Activated B cell treated with CpG ODN at 0.5 μM for 24 hours (primary cell): ENCODE results near the gene CGN. TPM values are rescaled to one million over a fixed set of nuclear protein-coding genes. Genes with fewer than 3 reads are reported as not detected.

Experiments
- ATAC-seq: fragments of 200-7000 bp; cut with Tn5 transposase; one replicate; pipeline ENCODE4 v1.10.0; 2021; ENCODE audit warnings: low read depth, mild to moderate bottlenecking, moderate library complexity
- CTCF ChIA-PET: fragments of 350-600 bp; sonication (Branson Sonifier 250); formaldehyde crosslinking; loops from one replicate; lab custom pipeline; 2021; ENCODE audit warnings: antibody characterized with exemption; lab: Charles Lee
- POLR2A ChIA-PET: fragments of 350-600 bp; sonication (Branson Sonifier 250); formaldehyde crosslinking; loops from one replicate; lab custom pipeline; 2021; ENCODE audit warnings: antibody characterized with exemption; lab: Charles Lee
- DNase-seq: peaks from one replicate; pipeline ENCODE4 v3.0.0; 2022
- H3K27ac Mint-ChIP-seq: one replicate; pipeline ENCODE4 v1.8.0; 2020; ENCODE audit warnings: mixed read lengths
- H3K27me3 Mint-ChIP-seq: one replicate; pipeline ENCODE4 v1.8.0; 2021; ENCODE audit warnings: mixed read lengths
- H3K36me3 Mint-ChIP-seq: one replicate; pipeline ENCODE4 v1.8.0; 2021; ENCODE audit warnings: low read depth, mixed read lengths
- H3K4me1 Mint-ChIP-seq: one replicate; pipeline ENCODE4 v1.8.0; 2021; ENCODE audit warnings: mixed read lengths
- H3K4me3 Mint-ChIP-seq: one replicate; pipeline ENCODE4 v1.8.0; 2020; ENCODE audit warnings: mild to moderate bottlenecking, mixed read lengths
- H3K9me3 Mint-ChIP-seq: one replicate; pipeline ENCODE4 v1.8.0; 2020; ENCODE audit warnings: mixed read lengths
- intact Hi-C: fragments of 100-400 bp; cut with micrococcal nuclease; formaldehyde crosslinking; loops from one replicate; pipeline ENCODE4 v1.15.1; 2024
- total RNA-seq: library from RNA; stranded (reverse); gene quantifications from 2 replicates; pipeline ENCODE4 v1.2.3, GENCODE V29; 2022
- TF ChIP-seq, protein P1 (sequence below): fragments of 200-600 bp; IDR thresholded peaks from one replicate; pipeline ENCODE4 v1.8.0; 2022; ENCODE audit warnings: antibody characterized with exemption, mild to moderate bottlenecking

The CGN gene
- total RNA-seq, 1 donor from 2014 or later = 0.22 TPM

DNA sequence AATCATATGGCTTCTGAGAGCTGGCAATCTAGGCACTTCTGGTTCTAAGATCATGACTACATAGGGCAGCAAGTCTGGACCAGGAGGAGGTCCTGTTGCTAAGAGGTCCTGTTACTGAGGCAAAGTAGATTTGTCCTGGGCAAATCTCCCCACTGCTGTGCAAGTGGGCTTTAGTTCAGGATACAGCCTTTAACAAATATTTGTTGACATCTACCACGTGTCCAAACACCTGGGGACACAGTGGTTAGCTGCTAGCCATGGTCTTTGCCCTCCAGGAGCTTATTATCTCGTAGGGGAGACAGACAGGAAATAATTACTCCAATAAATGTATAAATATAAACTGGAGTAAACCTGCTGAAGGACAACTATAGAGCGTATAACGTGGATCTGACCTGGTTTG, 3.2 kb downstream of the CGN start:
- POLR2A ChIA-PET = no interaction called here
- Mint-ChIP-seq H3K36me3 (no peaks in the 10 kb centered on the region), H3K27ac (no peak overlapping the region), H3K27me3 (no peaks in the 10 kb centered on the region), H3K4me1 (peaks cover 19% of the 10 kb centered on the region), H3K4me3 (no peak overlapping the region), H3K9me3 (no peaks in the 10 kb centered on the region)
- DNase-seq (no peak), ATAC-seq (no peak)
- TF ChIP-seq, protein P1, sequence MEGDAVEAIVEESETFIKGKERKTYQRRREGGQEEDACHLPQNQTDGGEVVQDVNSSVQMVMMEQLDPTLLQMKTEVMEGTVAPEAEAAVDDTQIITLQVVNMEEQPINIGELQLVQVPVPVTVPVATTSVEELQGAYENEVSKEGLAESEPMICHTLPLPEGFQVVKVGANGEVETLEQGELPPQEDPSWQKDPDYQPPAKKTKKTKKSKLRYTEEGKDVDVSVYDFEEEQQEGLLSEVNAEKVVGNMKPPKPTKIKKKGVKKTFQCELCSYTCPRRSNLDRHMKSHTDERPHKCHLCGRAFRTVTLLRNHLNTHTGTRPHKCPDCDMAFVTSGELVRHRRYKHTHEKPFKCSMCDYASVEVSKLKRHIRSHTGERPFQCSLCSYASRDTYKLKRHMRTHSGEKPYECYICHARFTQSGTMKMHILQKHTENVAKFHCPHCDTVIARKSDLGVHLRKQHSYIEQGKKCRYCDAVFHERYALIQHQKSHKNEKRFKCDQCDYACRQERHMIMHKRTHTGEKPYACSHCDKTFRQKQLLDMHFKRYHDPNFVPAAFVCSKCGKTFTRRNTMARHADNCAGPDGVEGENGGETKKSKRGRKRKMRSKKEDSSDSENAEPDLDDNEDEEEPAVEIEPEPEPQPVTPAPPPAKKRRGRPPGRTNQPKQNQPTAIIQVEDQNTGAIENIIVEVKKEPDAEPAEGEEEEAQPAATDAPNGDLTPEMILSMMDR = no peak
- intact Hi-C loops = no loop called here
- CTCF ChIA-PET = no interaction called here

DNA sequence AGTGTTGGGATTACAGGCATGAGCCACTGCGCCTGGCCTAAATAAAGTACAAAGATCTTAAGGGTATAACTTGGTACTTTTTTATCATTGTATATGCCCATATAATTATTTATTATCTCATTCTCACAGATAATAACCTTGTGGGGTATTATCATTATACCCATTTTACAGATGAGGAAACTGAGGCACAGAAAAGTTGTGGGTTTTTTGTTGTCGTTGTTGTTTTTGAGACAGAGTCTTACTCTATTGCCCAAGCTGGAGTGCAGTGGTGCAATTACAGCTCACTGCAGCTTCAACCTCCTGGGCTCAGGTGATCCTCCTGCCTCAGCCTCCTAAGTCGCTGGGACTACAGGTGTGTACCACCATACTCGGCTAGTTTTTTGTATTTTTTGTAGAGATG, 4.1 kb downstream of the CGN start:
- POLR2A ChIA-PET = no interaction called here

DNA sequence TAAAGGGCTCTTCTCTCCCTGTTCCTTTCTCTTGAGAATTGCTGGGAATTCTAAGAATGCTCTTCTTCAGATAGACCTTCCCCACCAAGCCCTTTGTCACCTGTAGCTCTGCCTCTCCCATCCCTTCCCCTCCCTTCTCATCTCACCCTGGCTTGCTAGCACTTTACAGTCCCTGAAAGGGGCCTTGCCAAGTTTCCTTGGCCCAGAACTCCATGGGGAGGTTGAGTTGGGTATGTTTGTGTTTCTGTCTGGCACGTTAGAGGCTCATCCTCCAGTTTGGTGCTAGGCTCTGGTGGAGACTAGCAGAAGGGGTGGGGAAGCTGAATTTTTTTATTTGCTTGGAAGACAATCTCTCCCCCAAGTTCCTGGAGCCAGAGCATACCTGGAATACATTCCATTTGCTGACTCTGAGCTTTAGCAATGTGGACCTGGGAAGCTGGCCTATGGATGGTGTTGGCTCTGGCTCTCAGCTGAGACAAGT, 4.9 kb downstream of the CGN start:
- Mint-ChIP-seq H3K36me3 (no peaks in the 10 kb centered on the region), H3K27me3 (no peaks in the 10 kb centered on the region), H3K27ac (no peak overlapping the region), H3K4me1 (peaks cover 11% of the 10 kb centered on the region), H3K4me3 (no peak overlapping the region), H3K9me3 (no peaks in the 10 kb centered on the region)
- DNase-seq (no peak), ATAC-seq (no peak)
- intact Hi-C loops = no loop called here
- ChIA-PET POLR2A (interaction anchor here (0.6 to 0.7 kb wide), 2 partner anchors 137 to 492 kb away, joined by 3 to 7 read pairs; no protein-coding TSS in a partner anchor), CTCF (no interaction called here)
- TF ChIP-seq, protein P1 = no peak

More for the DNA sequence above, 4.1 kb downstream of the CGN start:
- ATAC-seq (no peak), DNase-seq (no peak)
- H3K4me1 Mint-ChIP-seq = peaks cover 17% of the 10 kb centered on the region
- TF ChIP-seq, protein P1 = no peak
- CTCF ChIA-PET = no interaction called here
- no peaks in the 10 kb centered on the region for H3K9me3 Mint-ChIP-seq
- no peaks in the 10 kb centered on the region for H3K36me3 Mint-ChIP-seq
- no peak overlapping the region for H3K4me3 Mint-ChIP-seq
- no peak overlapping the region for H3K27ac Mint-ChIP-seq
- intact Hi-C loops = no loop called here
- no peaks in the 10 kb centered on the region for H3K27me3 Mint-ChIP-seq

DNA sequence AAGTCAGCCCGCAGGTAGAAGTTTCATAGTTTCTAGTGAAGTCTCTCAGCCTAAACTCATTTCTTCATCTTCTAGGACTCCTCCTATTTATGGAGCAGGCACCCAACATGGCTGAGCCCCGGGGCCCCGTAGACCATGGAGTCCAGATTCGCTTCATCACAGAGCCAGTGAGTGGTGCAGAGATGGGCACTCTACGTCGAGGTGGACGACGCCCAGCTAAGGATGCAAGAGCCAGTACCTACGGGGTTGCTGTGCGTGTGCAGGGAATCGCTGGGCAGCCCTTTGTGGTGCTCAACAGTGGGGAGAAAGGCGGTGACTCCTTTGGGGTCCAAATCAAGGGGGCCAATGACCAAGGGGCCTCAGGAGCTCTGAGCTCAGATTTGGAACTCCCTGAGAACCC, 7.2 kb downstream of the CGN start:
- Mint-ChIP-seq H3K9me3 (no peaks in the 10 kb centered on the region), H3K4me3 (no peak overlapping the region), H3K27ac (no peak overlapping the region), H3K27me3 (no peaks in the 10 kb centered on the region), H3K4me1 (peaks cover 2% of the 10 kb centered on the region), H3K36me3 (no peaks in the 10 kb centered on the region)
- CTCF ChIA-PET = no interaction called here
- intact Hi-C loops = no loop called here
- POLR2A ChIA-PET = no interaction called here
- TF ChIP-seq, protein P1 = no peak
- no peak for DNase-seq
- no peak for ATAC-seq

DNA sequence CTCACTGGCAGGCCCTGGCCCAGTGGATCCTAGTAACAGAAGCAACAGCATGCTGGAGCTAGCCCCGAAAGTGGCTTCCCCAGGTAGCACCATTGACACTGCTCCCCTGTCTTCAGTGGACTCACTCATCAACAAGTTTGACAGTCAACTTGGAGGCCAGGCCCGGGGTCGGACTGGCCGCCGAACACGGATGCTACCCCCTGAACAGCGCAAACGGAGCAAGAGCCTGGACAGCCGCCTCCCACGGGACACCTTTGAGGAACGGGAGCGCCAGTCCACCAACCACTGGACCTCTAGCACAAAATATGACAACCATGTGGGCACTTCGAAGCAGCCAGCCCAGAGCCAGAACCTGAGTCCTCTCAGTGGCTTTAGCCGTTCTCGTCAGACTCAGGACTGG, 7.7 kb downstream of the CGN start:
- no peak overlapping the region for H3K27ac Mint-ChIP-seq
- no peaks in the 10 kb centered on the region for H3K36me3 Mint-ChIP-seq
- no peaks in the 10 kb centered on the region for H3K27me3 Mint-ChIP-seq
- no peak overlapping the region for H3K4me3 Mint-ChIP-seq
- ATAC-seq (no peak), DNase-seq (no peak)
- intact Hi-C loops = no loop called here
- TF ChIP-seq, protein P1 = no peak
- no peaks in the 10 kb centered on the region for H3K9me3 Mint-ChIP-seq
- H3K4me1 Mint-ChIP-seq = no peaks in the 10 kb centered on the region
- ChIA-PET CTCF (no interaction called here), POLR2A (no interaction called here)
